Muscle layer of colon (tissue), 2 donors: Measurements from ENCODE around the gene SCAMP4.

Experiments
- H3K27ac ChIP-seq: one replicate; pipeline ENCODE4 v1.7.0; 2013; ENCODE audit warnings: low read depth, mild to moderate bottlenecking, low read length, moderate library complexity
- H3K27me3 ChIP-seq, 2 donors: one replicate each; pipeline ENCODE4 v1.7.0; 2013; ENCODE audit warnings: low read length in 2 of 2, mild to moderate bottlenecking in 2 of 2; ENCODE audit not compliant: insufficient read depth in 2 of 2, control insufficient read depth in 1 of 2
- H3K36me3 ChIP-seq: one replicate; pipeline ENCODE4 v1.7.0; 2013; ENCODE audit warnings: mild to moderate bottlenecking, low read length; ENCODE audit not compliant: insufficient read depth
- H3K4me1 ChIP-seq: one replicate; pipeline ENCODE4 v1.7.0; 2013; ENCODE audit warnings: mild to moderate bottlenecking, low read length; ENCODE audit not compliant: insufficient read depth
- H3K4me3 ChIP-seq, 2 donors: one replicate each; pipeline ENCODE4 v1.7.0; 2013; ENCODE audit warnings: low read length in 2 of 2, low read depth in 1 of 2, mild to moderate bottlenecking in 1 of 2, moderate library complexity in 1 of 2
- H3K9ac ChIP-seq: one replicate; pipeline ENCODE4 v1.7.0; 2013; ENCODE audit warnings: low read length
- H3K9me3 ChIP-seq: one replicate; pipeline ENCODE4 v1.7.0; 2013; ENCODE audit warnings: mild to moderate bottlenecking, low read length
- donor health status: abdominal sarcoma.
- donor health status: Adenocarcinoma of cecum.

The SCAMP4 gene

DNA sequence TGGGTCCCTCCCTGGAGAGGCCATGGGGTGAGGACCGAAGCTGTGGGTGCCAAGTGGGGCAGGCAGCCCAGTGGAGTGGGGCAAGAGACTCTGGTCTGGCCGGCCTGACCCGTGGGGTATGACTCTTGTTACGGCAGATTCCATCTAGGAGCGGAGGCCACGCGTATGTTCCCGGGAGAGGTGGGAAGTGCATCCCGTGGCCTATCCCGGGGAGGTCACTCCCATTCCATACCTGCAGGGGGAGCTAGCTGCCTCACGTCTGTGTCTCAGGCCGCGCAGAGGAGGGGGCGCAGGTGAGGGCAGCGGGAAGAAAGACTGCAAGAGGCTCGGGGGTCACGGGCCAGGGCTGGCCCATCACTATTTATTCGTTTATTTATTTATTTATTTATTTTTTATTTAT lies 40.7 kb downstream of the SCAMP4 start:
- peaks cover 15% of the 10 kb centered on the region for H3K4me1 ChIP-seq
- H3K4me3 ChIP-seq: no peak overlapping the region
- no peaks in the 10 kb centered on the region for H3K9me3 ChIP-seq
- H3K36me3 ChIP-seq: no peaks in the 10 kb centered on the region
- no peak overlapping the region for H3K9ac ChIP-seq
- no peaks in the 10 kb centered on the region for H3K27me3 ChIP-seq
- H3K27ac ChIP-seq: no peak overlapping the region

- no peaks in the 10 kb centered on the region for H3K27me3 ChIP-seq
- no peaks in the 10 kb centered on the region for H3K36me3 ChIP-seq
- H3K27ac ChIP-seq: no peak overlapping the region
- no peaks in the 10 kb centered on the region for H3K9me3 ChIP-seq
- no peak overlapping the region for H3K9ac ChIP-seq
- no peak overlapping the region for H3K4me3 ChIP-seq
- peaks cover 9% of the 10 kb centered on the region for H3K4me1 ChIP-seq
These were observed 42.5 kb downstream of the SCAMP4 start for GRCh38 chr19:1947651-1948209.

DNA sequence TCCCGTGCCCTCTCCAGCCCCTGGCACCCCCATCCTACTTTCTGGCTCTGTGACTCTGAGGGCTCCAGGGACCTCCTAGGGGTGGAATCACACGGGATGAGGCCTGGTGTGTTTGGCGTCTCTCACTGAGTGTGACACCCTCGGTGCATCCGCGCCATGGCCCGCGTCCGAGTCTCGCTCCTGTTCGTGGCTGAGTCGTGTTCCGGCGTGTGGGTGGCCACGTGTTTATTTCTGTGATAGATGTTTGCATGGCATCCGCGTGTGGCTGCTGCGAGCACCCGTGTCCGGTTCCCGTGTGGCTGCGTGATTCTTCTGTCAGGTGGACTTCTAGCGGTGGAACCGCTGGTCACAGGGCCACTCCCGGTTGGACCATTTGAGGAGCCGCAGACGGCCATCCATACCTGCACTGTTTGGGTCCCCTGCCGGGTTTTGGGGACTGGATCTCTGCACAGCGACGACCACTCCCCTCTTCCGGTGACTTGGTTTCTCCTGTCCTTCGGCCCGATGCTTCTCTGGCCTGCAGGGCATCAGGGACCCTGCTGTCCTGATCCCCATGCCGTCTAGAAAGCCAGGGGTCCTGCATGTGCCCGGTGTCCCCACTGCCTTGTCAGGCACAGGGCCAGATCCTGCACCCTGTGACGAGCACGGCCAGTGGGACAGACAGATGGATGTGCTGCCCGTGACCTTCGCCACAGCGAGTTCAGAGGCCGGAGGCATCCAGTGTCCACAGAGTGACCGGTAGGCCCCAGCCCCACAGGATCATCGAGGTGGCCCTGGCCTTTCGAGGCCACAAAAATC lies 44.3 kb downstream of the SCAMP4 start:
- no peaks in the 10 kb centered on the region for H3K27me3 ChIP-seq
- no peaks in the 10 kb centered on the region for H3K4me1 ChIP-seq
- no peaks in the 10 kb centered on the region for H3K36me3 ChIP-seq
- H3K9me3 ChIP-seq: no peaks in the 10 kb centered on the region
- no peak overlapping the region for H3K27ac ChIP-seq
- H3K4me3 ChIP-seq: no peak overlapping the region
- no peak overlapping the region for H3K9ac ChIP-seq

GRCh38 chr19:1950640-1951039 lies 45.4 kb downstream of the SCAMP4 start:
- no peak overlapping the region for H3K9ac ChIP-seq
- no peaks in the 10 kb centered on the region for H3K4me1 ChIP-seq
- no peaks in the 10 kb centered on the region for H3K9me3 ChIP-seq
- no peaks in the 10 kb centered on the region for H3K36me3 ChIP-seq
- no peak overlapping the region for H3K4me3 ChIP-seq
- H3K27me3 ChIP-seq: no peaks in the 10 kb centered on the region
- H3K27ac ChIP-seq: no peak overlapping the region

DNA sequence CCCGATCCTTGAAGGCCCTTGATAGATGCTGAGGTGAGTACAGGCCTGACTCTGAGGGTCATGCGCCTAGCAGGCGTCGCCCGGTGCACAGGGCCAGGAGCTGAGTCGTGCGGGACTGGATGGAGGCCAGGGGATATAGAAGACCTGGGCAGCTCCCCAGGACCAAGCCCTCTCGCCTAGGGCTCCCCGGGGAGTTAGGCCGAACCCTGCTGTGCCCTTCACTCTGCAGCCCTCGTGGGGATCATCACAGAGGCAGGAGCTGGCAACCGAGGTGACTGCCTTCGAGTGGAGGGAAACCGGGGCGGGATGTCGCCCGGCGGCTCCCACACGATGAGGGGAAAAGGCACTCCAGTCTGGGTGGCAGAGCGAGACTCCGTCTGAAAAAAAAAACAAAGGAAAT lies 47.4 kb downstream of the SCAMP4 start:
- no peaks in the 10 kb centered on the region for H3K36me3 ChIP-seq
- H3K4me3 ChIP-seq: no peak overlapping the region
- no peak overlapping the region for H3K9ac ChIP-seq
- no peaks in the 10 kb centered on the region for H3K9me3 ChIP-seq
- no peaks in the 10 kb centered on the region for H3K27me3 ChIP-seq
- peaks cover 8% of the 10 kb centered on the region for H3K4me1 ChIP-seq
- H3K27ac ChIP-seq: no peak overlapping the region

DNA sequence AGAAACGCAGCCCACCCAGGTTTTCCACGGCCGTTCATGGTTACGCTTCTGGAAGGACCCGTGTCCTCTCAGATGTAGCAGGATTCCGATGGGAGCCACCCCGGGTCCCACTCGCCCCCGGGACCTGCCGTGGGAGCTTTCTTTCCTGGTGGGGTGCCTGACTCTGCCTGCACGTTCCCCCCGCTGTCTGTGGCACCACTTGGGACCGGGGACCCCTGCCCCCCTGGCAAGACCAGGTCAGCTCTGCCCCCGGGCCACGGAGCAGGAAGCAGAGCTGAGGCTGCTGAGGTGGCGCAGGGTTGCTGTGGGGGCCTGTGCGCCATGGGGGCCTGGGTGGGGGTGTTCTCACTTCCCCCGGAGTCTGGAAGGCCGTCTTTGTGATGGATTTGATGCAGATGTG lies 47.8 kb downstream of the SCAMP4 start:
- Histone ChIP-seq H3K9me3 (no peaks in the 10 kb centered on the region), H3K4me1 (peaks cover 8% of the 10 kb centered on the region), H3K4me3 (no peak overlapping the region), H3K27ac (no peak overlapping the region), H3K36me3 (no peaks in the 10 kb centered on the region), H3K9ac (no peak overlapping the region), H3K27me3 (no peaks in the 10 kb centered on the region)

DNA sequence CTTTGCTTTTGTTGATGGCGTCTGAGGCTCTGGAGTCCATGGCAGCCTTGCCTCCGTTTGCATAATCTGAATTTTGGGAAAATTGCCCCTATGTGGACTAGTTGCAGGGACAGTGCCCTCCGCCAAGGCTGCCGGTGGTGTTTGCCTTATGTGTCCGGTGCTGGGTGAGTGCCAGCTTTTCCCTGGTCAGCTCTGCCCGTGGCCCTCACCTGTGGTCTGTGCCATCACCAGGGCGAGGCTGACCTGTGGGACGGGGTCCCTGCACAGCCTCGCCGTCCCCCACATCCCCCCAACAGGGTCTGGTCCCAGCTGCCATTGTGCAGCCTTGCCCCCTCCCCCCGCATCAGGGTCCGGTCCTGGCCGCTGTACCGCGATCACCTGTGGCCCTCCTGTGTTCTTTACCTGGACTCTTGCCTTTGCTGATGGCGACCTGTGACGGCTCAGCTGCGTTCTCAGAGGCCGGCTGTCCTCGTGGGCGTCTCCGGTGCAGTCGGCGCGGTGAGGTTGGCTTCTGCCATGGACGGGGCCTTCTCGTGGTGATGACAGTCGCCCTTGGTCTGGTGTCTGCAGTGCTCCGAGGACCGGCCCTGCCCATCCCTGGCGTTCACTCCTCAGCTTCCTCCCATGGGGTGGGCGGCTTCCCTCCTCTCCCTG lies 48.4 kb downstream of the SCAMP4 start:
- Histone ChIP-seq H3K9me3 (no peaks in the 10 kb centered on the region), H3K9ac (no peak overlapping the region), H3K36me3 (no peaks in the 10 kb centered on the region), H3K4me1 (peaks cover 8% of the 10 kb centered on the region), H3K4me3 (no peak overlapping the region), H3K27ac (no peak overlapping the region), H3K27me3 (no peaks in the 10 kb centered on the region)

- H3K4me3 ChIP-seq: no peak overlapping the region
- H3K4me1 ChIP-seq: peaks cover 8% of the 10 kb centered on the region
- no peak overlapping the region for H3K9ac ChIP-seq
- H3K27me3 ChIP-seq: no peaks in the 10 kb centered on the region
- no peaks in the 10 kb centered on the region for H3K9me3 ChIP-seq
- no peaks in the 10 kb centered on the region for H3K36me3 ChIP-seq
- H3K27ac ChIP-seq: no peak overlapping the region
These were observed 49.3 kb downstream of the SCAMP4 start for GRCh38 chr19:1954532-1954933.

DNA sequence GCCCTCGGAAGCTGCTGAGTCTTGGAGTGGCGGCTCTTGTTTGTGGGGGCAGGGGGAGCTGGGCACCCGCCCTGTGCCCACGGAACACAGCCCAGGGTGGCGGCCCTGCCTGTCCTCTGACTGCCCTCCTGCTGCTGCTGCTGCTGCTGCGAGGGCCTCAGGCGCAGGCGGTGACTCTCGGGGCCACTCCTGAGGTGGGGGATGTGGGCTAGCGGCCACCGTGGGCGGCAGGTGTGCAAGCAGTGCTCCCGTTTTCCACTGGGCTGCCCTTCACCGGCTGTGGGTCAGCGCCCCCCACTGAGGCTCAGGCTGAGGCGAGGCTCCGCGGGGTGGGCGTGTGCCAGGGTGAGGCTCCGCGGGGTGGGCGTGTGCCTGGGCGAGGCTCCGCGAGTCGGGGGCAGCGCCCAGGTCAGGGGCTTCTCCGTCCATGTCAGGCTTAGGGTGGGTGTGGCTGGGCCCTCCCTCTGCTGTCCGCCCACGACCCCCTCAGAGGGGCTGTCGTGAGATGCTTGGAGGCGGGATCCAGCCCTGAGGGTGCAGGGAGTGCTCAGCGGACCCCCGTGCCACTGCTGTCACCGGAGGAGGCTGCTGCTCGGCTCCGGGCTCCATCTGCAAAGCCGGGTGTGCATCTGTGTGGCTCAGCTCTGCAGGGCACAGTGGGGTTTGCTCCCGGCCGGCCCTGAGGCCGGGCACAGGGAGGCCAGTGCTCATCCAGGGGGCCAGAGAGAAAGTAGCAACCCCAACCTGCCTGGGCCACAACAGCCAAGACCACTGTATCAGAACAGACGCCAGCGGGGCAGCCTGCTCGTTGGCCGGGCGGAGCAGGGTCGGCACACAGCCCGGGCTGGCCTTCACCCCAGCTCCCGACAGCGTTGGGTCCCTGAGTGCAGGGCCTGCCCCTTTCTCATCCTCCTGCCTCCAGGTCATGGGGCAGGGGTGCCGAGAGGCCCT lies 50.2 kb downstream of the SCAMP4 start:
- Histone ChIP-seq H3K27me3 (no peaks in the 10 kb centered on the region), H3K4me3 (no peak overlapping the region), H3K9ac (no peak overlapping the region), H3K9me3 (no peaks in the 10 kb centered on the region), H3K27ac (no peak overlapping the region), H3K4me1 (peaks cover 8% of the 10 kb centered on the region), H3K36me3 (no peaks in the 10 kb centered on the region)

- Histone ChIP-seq H3K27ac (no peak overlapping the region), H3K27me3 (no peaks in the 10 kb centered on the region), H3K9ac (no peak overlapping the region), H3K4me3 (no peak overlapping the region), H3K36me3 (no peaks in the 10 kb centered on the region), H3K4me1 (peaks cover 8% of the 10 kb centered on the region), H3K9me3 (no peaks in the 10 kb centered on the region)
These were observed 50.9 kb downstream of the SCAMP4 start for GRCh38 chr19:1956122-1956494.

- H3K9ac ChIP-seq: no peak overlapping the region
- H3K36me3 ChIP-seq: no peaks in the 10 kb centered on the region
- peak overlapping the region in 1 of 2 donors; percentile 23 for H3K4me3 ChIP-seq
- peak overlapping the region; percentile 52 for H3K27ac ChIP-seq
- no peaks in the 10 kb centered on the region for H3K9me3 ChIP-seq
- peaks cover 8% of the 10 kb centered on the region for H3K4me1 ChIP-seq
- no peaks in the 10 kb centered on the region for H3K27me3 ChIP-seq
These were observed 51.8 kb downstream of the SCAMP4 start for GRCh38 chr19:1956868-1957492.
